Ascending aorta (tissue), 2 donors: ENCODE results near the gene SERPINB5. TPM values are rescaled to one million over a fixed set of nuclear protein-coding genes. Genes with fewer than 3 reads are reported as not detected.

Experiments
- DNase-seq, 2 donors: peaks; one replicate each; pipeline ENCODE4 v3.0.0-alpha.2; 2019; ENCODE audit warnings: low spot score in 2 of 2
- H3K27ac ChIP-seq, 2 donors: fragments of 200-600 bp; sonication (generic); one replicate each; pipeline ENCODE4 v1.5.1; 2016 to 2017; ENCODE audit warnings: mild to moderate bottlenecking in 1 of 2
- H3K27me3 ChIP-seq: fragments of 200-600 bp; sonication (generic); one replicate; pipeline ENCODE4 v1.5.1; 2017
- H3K36me3 ChIP-seq, 2 donors: fragments of 200-600 bp; sonication (generic); one replicate each; pipeline ENCODE4 v1.5.1; 2016
- H3K4me1 ChIP-seq, 2 donors: fragments of 200-600 bp; sonication (generic); one replicate each; pipeline ENCODE4 v1.5.1; 2016 to 2017; ENCODE audit warnings: mild to moderate bottlenecking in 1 of 2
- H3K4me3 ChIP-seq, 2 donors: fragments of 200-600 bp; sonication (generic); one replicate each; pipeline ENCODE4 v1.5.1; 2016 to 2017; ENCODE audit warnings: mild to moderate bottlenecking in 1 of 2
- H3K9me3 ChIP-seq, 2 donors: fragments of 200-600 bp; sonication (generic); one replicate each; pipeline ENCODE4 v1.5.1; 2016
- CTCF ChIP-seq, 3 experiments: fragments of 200-600 bp in 2 of 3; fragments of 450-650 bp in 1 of 3; sonication (generic) in 2 of 3; IDR thresholded peaks; one replicate each; pipeline ENCODE4 v1.5.1; 2016 to 2019; ENCODE audit warnings: antibody characterized with exemption in 3 of 3, mild to moderate bottlenecking in 1 of 3, moderate library complexity in 1 of 3
- intact Hi-C: fragments of 100-400 bp; cut with DNase I; formaldehyde crosslinking; loops from one replicate; pipeline ENCODE4 v1.15.1; 2023
- total RNA-seq: library from RNA; depleted of rRNA; stranded (reverse); fragments of >200 nt; gene quantifications from one replicate; pipeline ENCODE4 v1.1.0, GENCODE V29; 2016

SERPINB5 gene
- total RNA-seq, 1 donor from 2014 or later = not detected

DNA sequence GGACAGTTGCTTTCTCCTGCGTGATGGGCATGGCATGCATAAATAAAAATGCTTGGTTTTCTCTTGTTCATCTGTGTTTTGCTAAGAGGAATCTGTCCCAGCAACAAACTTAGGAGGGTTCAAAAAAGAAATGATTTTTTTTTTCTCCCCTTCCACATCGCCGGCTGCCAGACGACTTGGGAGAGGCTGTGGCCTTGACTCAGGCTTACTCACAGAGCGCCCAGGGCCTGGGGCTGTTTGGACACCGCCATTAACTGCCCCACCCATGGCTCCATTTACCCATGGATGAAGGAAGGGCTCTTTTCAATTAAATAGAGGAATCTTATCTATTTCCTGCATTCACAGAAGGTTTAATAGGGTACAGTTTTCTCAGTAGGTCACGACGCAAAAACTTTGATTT is 22.3 kb upstream of the SERPINB5 start:
- H3K4me1 ChIP-seq = no peaks in the 10 kb centered on the region
- no peaks in the 10 kb centered on the region for H3K36me3 ChIP-seq
- no peak overlapping the region for H3K4me3 ChIP-seq
- no peaks in the 10 kb centered on the region for H3K9me3 ChIP-seq
- H3K27me3 ChIP-seq = no peaks in the 10 kb centered on the region
- no peak for DNase-seq
- no peak for TF ChIP-seq CTCF (IDR thresholded peaks at IDR 0.05)
- intact Hi-C loops = no loop called here
- no peak overlapping the region for H3K27ac ChIP-seq

DNA sequence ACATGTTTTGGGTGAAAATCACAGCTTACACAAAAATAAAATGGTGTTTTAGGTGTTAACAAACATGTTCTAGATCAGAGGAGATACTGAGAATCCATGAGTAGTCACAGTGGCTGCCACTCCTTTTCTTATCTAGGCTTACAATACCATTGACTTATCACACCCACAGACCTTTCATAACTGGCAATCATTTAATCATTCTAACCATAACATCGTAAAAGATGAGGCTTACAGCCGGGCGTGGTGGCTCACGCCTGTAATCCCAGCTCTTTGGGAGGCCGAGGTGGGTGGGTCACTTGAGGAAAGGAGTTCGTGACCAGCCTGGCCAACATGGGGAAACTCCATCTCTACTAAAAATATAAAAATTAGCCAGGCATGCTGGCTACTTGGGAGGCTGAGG is 18.8 kb upstream of the SERPINB5 start:
- Histone ChIP-seq H3K9me3 (no peaks in the 10 kb centered on the region), H3K36me3 (no peaks in the 10 kb centered on the region), H3K27ac (no peak overlapping the region), H3K4me1 (no peaks in the 10 kb centered on the region), H3K27me3 (no peaks in the 10 kb centered on the region), H3K4me3 (no peak overlapping the region)
- TF ChIP-seq CTCF (IDR thresholded peaks at IDR 0.05) = no peak
- intact Hi-C loops = no loop called here
- DNase-seq = no peak

DNA sequence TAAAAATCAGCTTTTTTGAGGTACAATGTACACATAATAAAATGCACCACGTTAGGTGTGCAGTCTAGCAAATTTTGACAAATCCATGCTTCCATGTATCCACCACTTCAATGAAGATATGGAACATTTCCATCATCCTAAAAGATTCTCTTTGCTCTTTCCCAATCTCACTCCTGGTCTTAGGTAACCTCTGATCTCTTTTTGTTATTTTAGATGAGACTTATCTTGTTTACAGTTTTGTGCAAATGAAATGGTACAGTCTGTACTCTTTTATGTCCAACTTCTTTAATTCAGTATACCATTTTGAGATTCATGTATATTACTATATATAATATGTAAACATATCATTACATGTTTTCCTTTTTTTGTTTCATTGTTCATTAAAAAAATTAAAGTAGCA is 16.3 kb upstream of the SERPINB5 start:
- Histone ChIP-seq H3K9me3 (no peaks in the 10 kb centered on the region), H3K27me3 (no peaks in the 10 kb centered on the region), H3K27ac (no peak overlapping the region), H3K36me3 (no peaks in the 10 kb centered on the region), H3K4me1 (no peaks in the 10 kb centered on the region), H3K4me3 (no peak overlapping the region)
- no peak for TF ChIP-seq CTCF (IDR thresholded peaks at IDR 0.05)
- no peak for DNase-seq
- intact Hi-C loops = no loop called here

DNA sequence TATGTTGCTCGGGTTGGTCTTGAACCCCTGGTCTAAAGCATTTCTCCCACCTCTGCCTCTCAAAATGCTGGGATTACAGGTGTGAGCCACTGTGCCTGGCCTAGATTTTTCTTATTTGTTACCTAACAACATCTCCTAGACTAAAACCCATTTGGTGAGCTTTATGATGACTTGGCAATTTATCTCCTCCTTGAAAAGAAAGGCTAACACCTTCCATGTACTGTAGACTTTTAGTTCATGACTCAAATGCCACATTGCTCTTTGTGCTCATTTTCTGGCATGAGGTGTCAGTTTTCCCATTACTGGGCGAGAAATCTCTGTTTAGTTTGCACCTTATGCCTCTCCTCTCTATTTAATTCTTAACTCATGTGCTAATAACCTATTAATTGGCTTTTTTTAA is 12.3 kb upstream of the SERPINB5 start:
- Histone ChIP-seq H3K4me3 (no peak overlapping the region), H3K27ac (no peak overlapping the region), H3K27me3 (no peaks in the 10 kb centered on the region), H3K4me1 (no peaks in the 10 kb centered on the region), H3K36me3 (no peaks in the 10 kb centered on the region), H3K9me3 (no peaks in the 10 kb centered on the region)
- intact Hi-C loops = no loop called here
- no peak for DNase-seq
- no peak for TF ChIP-seq CTCF (IDR thresholded peaks at IDR 0.05)

DNA sequence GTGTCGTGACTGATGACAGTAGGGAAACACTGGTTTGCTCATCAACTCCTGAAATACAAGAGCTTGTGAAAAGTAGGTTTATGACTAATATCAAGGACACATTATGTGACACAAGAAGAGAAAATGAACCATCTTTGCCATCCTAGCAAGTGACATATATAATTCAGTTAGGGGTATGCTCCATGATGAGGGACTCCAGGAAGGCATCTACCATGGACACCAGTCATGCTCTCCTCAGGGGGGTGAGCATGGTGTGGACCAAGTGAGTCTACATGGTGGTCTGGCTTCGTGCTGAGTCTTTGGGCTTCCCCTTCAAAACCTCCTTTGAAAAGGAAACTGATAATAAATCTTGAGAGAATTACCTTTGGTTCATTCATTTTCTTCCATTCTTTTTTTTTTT is 11.7 kb upstream of the SERPINB5 start:
- Histone ChIP-seq H3K27ac (no peak overlapping the region), H3K9me3 (no peaks in the 10 kb centered on the region), H3K4me1 (no peaks in the 10 kb centered on the region), H3K36me3 (no peaks in the 10 kb centered on the region), H3K4me3 (no peak overlapping the region), H3K27me3 (no peaks in the 10 kb centered on the region)
- no peak for TF ChIP-seq CTCF (IDR thresholded peaks at IDR 0.05)
- intact Hi-C loops = no loop called here
- no peak for DNase-seq

DNA sequence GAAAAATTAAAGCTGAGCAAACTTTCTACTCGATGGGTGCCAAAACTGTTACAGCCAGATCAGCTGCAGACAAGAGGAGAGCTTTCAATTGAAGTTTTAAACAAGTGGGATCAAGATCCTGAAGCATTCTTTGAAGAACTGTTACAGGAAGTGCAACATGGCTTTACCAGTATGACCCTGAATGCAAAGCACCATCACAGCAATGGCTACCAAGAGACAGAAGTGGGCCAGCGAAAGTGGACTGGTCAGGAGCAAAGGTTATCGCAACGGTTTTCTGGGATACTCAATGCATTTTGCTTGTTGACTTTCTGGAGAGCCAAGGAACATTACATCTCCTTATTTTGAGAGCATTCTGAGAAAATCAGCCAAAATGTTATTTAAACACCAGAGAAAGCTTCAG is 9.1 kb upstream of the SERPINB5 start:
- Histone ChIP-seq H3K9me3 (no peaks in the 10 kb centered on the region), H3K27me3 (no peaks in the 10 kb centered on the region), H3K4me1 (no peaks in the 10 kb centered on the region), H3K27ac (no peak overlapping the region), H3K36me3 (no peaks in the 10 kb centered on the region), H3K4me3 (no peak overlapping the region)
- DNase-seq = no peak
- no peak for TF ChIP-seq CTCF (IDR thresholded peaks at IDR 0.05)
- intact Hi-C loops = no loop called here
